CD4-positive, alpha-beta memory T cell (primary cell): ENCODE data around the gene C9orf153. TPM values are rescaled to one million over a fixed set of nuclear protein-coding genes. Genes with fewer than 3 reads are reported as not detected.

ENCODE experiments used
- CTCF ChIA-PET: fragments of 350-600 bp; sonication (Branson Sonifier 250); formaldehyde crosslinking; loops from one replicate; lab custom pipeline; 2021; ENCODE audit warnings: inconsistent platforms; ENCODE audit not compliant: partially characterized antibody; lab: Charles Lee
- POLR2A ChIA-PET: fragments of 350-600 bp; sonication (Branson Sonifier 250); formaldehyde crosslinking; loops from one replicate; lab custom pipeline; 2021; ENCODE audit not compliant: partially characterized antibody; lab: Charles Lee
- DNase-seq, 5 donors: peaks; one replicate each; pipeline versions ENCODE4 v3.0.0 to v3.0.0-alpha.2; 2020 to 2022; ENCODE audit warnings: mixed read lengths in 1 of 5
- H3K27ac ChIP-seq: one replicate; pipeline ENCODE4 v1.7.0; 2013; ENCODE audit warnings: low read depth, low read length
- H3K27me3 ChIP-seq: 2 replicates; pipeline ENCODE4 v1.7.0; 2013; ENCODE audit warnings: mild to moderate bottlenecking, low read length, moderate library complexity; ENCODE audit not compliant: insufficient read depth
- H3K36me3 ChIP-seq: 2 replicates; pipeline ENCODE4 v1.7.0; 2013; ENCODE audit warnings: mild to moderate bottlenecking, low read length, moderate library complexity; ENCODE audit not compliant: insufficient read depth
- H3K4me1 ChIP-seq: 2 replicates; pipeline ENCODE4 v1.7.0; 2013; ENCODE audit warnings: mild to moderate bottlenecking, low read length, moderate library complexity; ENCODE audit not compliant: insufficient read depth
- H3K4me3 ChIP-seq, 2 donors: one replicate each; pipeline ENCODE4 v1.7.0; 2013; ENCODE audit warnings: low read length in 2 of 2, mild to moderate bottlenecking in 1 of 2
- H3K9me3 ChIP-seq, 2 donors: one replicate each; pipeline ENCODE4 v1.7.0; 2013; ENCODE audit warnings: low read length in 2 of 2, control low read depth in 1 of 2; ENCODE audit not compliant: control insufficient read depth in 1 of 2
- H3K27ac Mint-ChIP-seq, 7 donors: one replicate each; pipeline ENCODE4 v1.8.0; 2020 to 2021; ENCODE audit warnings: mixed read lengths in 7 of 7, mild to moderate bottlenecking in 6 of 7, inconsistent platforms in 3 of 7, moderate library complexity in 3 of 7
- H3K27me3 Mint-ChIP-seq, 2 donors: one replicate each; pipeline ENCODE4 v1.8.0; 2020 to 2021; ENCODE audit warnings: mixed read lengths in 2 of 2
- H3K36me3 Mint-ChIP-seq, 2 donors: one replicate each; pipeline ENCODE4 v1.8.0; 2020 to 2021; ENCODE audit warnings: mixed read lengths in 2 of 2, inconsistent platforms in 1 of 2, mild to moderate bottlenecking in 1 of 2
- H3K4me1 Mint-ChIP-seq, 4 donors: one replicate each; pipeline ENCODE4 v1.8.0; 2020 to 2021; ENCODE audit warnings: mixed read lengths in 4 of 4, mild to moderate bottlenecking in 1 of 4
- H3K4me3 Mint-ChIP-seq, 8 donors: one replicate each; pipeline ENCODE4 v1.8.0; 2020 to 2021; ENCODE audit warnings: mixed read lengths in 8 of 8, mild to moderate bottlenecking in 7 of 8, moderate library complexity in 6 of 8, inconsistent platforms in 3 of 8
- H3K9me3 Mint-ChIP-seq, 8 donors: one replicate each; pipeline ENCODE4 v1.8.0; 2020 to 2021; ENCODE audit warnings: mixed read lengths in 8 of 8, mild to moderate bottlenecking in 5 of 8, inconsistent platforms in 3 of 8, moderate library complexity in 1 of 8
- intact Hi-C: fragments of 100-400 bp; cut with micrococcal nuclease; formaldehyde crosslinking; loops from one replicate; pipeline ENCODE4 v1.15.1; 2023
- polyA plus RNA-seq, 2 donors: library from polyadenylated mRNA; unstranded; fragments of 300-500 nt; fragmentation: Illumina TruSeq; gene quantifications; one replicate each; pipeline ENCODE4 v1.2.3, GENCODE V29; 2021
- total RNA-seq, 2 experiments: library from RNA; stranded (reverse); gene quantifications; one replicate each; pipeline ENCODE4 v1.2.3, GENCODE V29; 2021

Gene C9orf153
- total and polyA plus RNA-seq, 4 experiments from 2014 or later = 0.55 to 0.87 TPM; not detected in 2

DNA sequence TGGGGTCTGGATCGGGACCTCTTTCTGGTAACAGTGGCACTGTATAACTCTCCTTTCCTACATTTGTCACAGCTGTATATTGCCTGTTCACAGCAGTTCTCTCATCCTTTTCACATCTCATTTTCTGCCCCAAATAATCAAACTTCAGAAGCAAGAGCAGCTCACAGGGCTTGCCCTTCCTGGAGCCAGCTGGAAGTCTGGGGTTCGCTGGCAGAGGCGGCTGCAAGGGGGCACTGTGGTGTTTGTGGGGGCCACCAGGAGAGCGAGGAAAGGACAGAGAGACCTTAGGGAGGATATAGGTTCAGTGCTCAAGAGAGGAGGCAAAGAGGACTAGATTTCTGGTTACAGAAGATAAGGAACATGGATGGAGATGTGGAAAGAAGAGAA lies 75.3 kb downstream of the C9orf153 start:
- H3K27me3 Mint-ChIP-seq = peaks cover 6 to 7% of the 10 kb centered on the region in 2 donors
- Histone ChIP-seq H3K4me3 (no peak overlapping the region), H3K9me3 (no peaks in the 10 kb centered on the region), H3K27ac (no peak overlapping the region), H3K4me1 (no peaks in the 10 kb centered on the region), H3K27me3 (no peaks in the 10 kb centered on the region), H3K36me3 (no peaks in the 10 kb centered on the region)
- no peaks in the 10 kb centered on the region for H3K36me3 Mint-ChIP-seq
- peaks cover 0 to 12% (median 5%) of the 10 kb centered on the region in 8 donors for H3K9me3 Mint-ChIP-seq
- DNase-seq = no peak
- POLR2A ChIA-PET = no interaction called here
- no peaks in the 10 kb centered on the region for H3K4me1 Mint-ChIP-seq
- intact Hi-C loops = no loop called here
- no peak overlapping the region for H3K4me3 Mint-ChIP-seq
- no peak overlapping the region for H3K27ac Mint-ChIP-seq
- CTCF ChIA-PET = no interaction called here

DNA sequence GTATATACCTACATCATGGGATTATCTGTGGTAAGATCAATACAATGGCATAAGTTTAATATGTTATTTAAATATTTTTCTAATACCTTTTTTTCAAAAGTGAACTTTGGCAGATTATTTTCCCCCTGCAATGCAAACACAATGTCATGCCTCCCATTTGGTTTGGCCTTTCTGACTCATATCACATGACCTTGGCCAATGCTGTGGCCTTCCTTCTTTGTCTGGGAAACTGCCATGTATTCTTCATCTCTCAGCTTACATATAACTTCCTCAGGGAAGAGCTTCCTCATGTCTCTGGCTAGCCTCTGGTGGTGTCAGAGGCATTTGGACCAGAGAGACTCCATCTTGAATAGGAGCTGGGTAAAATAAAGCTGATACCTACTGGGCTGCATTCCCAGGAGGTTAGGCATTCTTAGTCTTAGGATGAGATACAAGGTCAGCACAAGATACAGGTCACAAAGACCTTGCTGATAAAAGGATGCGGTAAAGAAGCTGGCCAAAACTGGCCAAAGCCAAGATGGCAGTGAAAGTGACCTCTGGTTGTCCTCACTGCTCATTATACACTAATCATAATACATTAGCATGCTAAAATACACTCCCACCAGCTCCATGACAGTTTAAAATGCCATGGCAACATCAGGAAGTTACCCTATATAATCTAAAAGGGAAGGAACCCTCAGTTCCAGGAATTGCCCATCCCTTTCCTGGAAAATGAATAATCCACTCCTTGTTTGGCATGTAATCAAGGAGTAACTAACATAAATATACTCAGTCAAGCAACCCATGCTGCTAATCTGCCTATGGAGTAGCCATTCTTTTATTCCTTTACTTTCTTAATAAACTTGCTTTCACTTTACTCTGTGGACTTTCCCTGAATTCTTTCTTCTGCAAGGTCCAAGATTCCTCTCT lies 76.0 kb downstream of the C9orf153 start:
- Mint-ChIP-seq H3K4me1 (no peaks in the 10 kb centered on the region), H3K27me3 (peaks cover 6 to 7% of the 10 kb centered on the region in 2 donors), H3K4me3 (no peak overlapping the region), H3K36me3 (no peaks in the 10 kb centered on the region), H3K9me3 (peaks cover 0 to 11% (median 5%) of the 10 kb centered on the region in 8 donors), H3K27ac (no peak overlapping the region)
- Histone ChIP-seq H3K9me3 (no peaks in the 10 kb centered on the region), H3K27me3 (no peaks in the 10 kb centered on the region), H3K4me3 (no peak overlapping the region), H3K4me1 (no peaks in the 10 kb centered on the region), H3K27ac (no peak overlapping the region), H3K36me3 (no peaks in the 10 kb centered on the region)
- POLR2A ChIA-PET = no interaction called here
- intact Hi-C loops = no loop called here
- CTCF ChIA-PET = no interaction called here
- DNase-seq = no peak

DNA sequence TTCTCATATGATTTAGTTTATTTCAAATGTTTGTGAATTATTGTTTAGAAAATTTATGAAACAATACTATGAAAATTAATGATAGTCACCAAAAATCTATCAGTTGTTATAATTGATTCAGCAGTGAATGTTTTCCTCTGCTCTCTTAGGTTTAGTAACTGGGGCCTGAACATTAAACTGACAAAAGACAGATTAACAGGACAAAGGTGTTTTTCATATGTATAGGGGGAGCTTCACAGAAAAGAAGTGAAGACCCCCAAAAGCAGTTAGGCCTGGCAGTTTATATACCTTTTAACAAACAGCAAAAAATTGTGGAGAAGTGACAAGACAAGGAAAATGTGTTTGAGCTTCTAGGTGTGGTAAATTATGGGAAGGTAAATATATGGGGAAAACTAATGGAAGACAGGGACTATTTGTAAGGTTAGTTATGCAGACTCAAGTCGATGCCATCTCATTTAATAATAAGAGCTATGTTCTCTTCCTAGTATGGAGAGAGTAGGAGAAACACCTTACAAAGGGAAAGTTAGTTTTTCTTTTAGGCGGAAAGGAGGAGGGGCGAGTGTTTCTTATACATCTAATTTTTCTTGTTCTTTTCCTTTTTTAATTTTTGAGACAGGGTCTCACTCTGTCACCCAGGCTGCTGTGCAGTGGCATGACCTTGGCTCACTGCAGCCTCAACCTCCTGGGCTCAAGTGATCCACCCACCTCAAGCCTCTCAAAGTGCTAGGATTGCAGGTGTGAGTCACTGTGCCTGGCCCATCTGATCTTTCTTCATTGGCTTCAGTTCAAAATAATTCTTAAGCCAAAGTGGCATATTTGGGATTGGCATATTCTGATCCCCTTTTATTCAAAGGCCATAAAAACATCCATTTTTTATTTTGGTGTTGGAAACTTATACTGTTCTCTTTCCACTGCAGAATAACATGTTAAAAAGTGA lies 77.8 kb downstream of the C9orf153 start:
- intact Hi-C loops = no loop called here
- Mint-ChIP-seq H3K27ac (no peak overlapping the region), H3K36me3 (no peaks in the 10 kb centered on the region), H3K9me3 (peaks cover 0 to 3% (median 0%) of the 10 kb centered on the region in 8 donors), H3K27me3 (peaks cover 4 to 6% of the 10 kb centered on the region in 2 donors), H3K4me3 (no peak overlapping the region), H3K4me1 (no peaks in the 10 kb centered on the region)
- Histone ChIP-seq H3K36me3 (no peaks in the 10 kb centered on the region), H3K4me3 (no peak overlapping the region), H3K4me1 (no peaks in the 10 kb centered on the region), H3K9me3 (no peaks in the 10 kb centered on the region), H3K27ac (no peak overlapping the region), H3K27me3 (no peaks in the 10 kb centered on the region)
- POLR2A ChIA-PET = no interaction called here
- no peak for DNase-seq
- CTCF ChIA-PET = interaction anchor here (1.2 kb wide), 1 partner anchor 20 kb away, joined by 3 read pairs; no protein-coding TSS in a partner anchor

DNA sequence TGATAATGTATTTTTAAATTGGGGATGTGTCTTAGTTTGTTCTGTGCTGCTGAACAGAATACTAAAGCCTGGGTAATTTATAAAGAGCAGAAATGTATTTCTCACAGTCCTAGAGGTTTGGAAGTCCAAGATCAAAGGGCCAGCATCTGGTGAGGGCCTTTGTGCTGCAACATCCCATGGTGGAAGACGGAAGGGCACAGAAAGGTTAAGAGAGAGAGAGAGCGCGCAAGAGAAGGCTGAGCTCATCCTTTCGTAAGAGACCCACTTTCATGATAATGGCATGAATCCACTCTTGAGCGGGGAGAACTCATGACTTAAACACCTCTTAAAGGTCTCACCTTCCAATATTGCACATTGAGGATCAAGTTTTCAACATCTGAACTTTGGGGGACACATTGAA lies 81.0 kb downstream of the C9orf153 start:
- Mint-ChIP-seq H3K36me3 (no peaks in the 10 kb centered on the region), H3K4me1 (peaks cover 0 to 1% (median 0%) of the 10 kb centered on the region in 4 donors), H3K27ac (no peak overlapping the region), H3K9me3 (peaks cover 0 to 2% (median 0%) of the 10 kb centered on the region in 8 donors), H3K27me3 (peaks cover 2 to 4% of the 10 kb centered on the region in 2 donors), H3K4me3 (no peak overlapping the region)
- Histone ChIP-seq H3K27me3 (no peaks in the 10 kb centered on the region), H3K36me3 (no peaks in the 10 kb centered on the region), H3K4me1 (no peaks in the 10 kb centered on the region), H3K4me3 (no peak overlapping the region), H3K27ac (no peak overlapping the region), H3K9me3 (no peaks in the 10 kb centered on the region)
- ChIA-PET POLR2A (no interaction called here), CTCF (no interaction called here)
- intact Hi-C loops = no loop called here
- DNase-seq = no peak

DNA sequence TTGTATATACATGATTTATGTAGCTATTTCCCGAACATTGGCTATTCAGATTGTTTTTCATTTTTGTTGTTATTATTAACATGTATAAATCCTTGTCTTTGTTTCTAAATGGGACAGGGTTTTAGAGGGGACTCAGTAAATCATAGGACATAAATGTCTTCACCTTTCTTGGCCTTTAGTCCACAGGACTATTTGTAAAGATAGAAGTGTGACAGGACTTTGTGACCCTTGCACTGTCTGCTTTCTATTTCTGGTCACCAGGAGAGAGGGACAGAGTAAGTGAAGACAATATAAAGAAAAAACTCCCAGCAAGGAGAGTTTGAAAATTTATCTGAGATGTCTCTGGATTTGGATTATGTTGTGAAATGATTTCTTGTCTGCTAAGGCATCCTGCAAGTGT lies 81.5 kb downstream of the C9orf153 start:
- Mint-ChIP-seq H3K9me3 (peaks cover 0 to 2% (median 0%) of the 10 kb centered on the region in 8 donors), H3K4me3 (no peak overlapping the region), H3K36me3 (no peaks in the 10 kb centered on the region), H3K27ac (no peak overlapping the region), H3K4me1 (peaks cover 0 to 1% (median 0%) of the 10 kb centered on the region in 4 donors), H3K27me3 (peaks cover 2 to 4% of the 10 kb centered on the region in 2 donors)
- no peaks in the 10 kb centered on the region for H3K36me3 ChIP-seq
- H3K9me3 ChIP-seq = no peaks in the 10 kb centered on the region
- H3K27me3 ChIP-seq = no peaks in the 10 kb centered on the region
- no peaks in the 10 kb centered on the region for H3K4me1 ChIP-seq
- no peak for DNase-seq
- ChIA-PET CTCF (no interaction called here), POLR2A (no interaction called here)
- intact Hi-C loops = no loop called here
- no peak overlapping the region for H3K4me3 ChIP-seq
- no peak overlapping the region for H3K27ac ChIP-seq

DNA sequence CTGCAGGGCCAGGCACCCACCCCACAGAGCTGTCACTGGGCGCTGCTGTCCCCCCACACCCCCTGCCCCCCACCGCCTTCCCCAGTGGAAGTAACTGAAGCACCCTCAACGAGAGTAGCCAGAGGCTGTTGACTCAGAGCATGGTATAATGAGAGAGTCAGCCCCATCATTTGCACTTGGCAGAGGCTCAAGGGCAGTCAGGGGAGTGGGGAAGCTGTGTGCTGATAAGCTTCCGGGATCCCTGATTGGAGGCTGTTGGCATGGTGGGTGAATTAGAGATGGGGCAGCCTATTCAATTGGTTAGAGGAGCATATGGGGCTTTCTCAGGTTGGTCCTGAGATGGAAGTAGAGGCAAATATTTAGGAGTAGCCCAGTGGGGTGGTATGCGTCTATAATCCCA lies 83.0 kb downstream of the C9orf153 start:
- no peaks in the 10 kb centered on the region for H3K36me3 Mint-ChIP-seq
- H3K27ac Mint-ChIP-seq = no peak overlapping the region
- peaks cover 2 to 7% of the 10 kb centered on the region in 2 donors for H3K27me3 Mint-ChIP-seq
- Histone ChIP-seq H3K27ac (no peak overlapping the region), H3K36me3 (no peaks in the 10 kb centered on the region), H3K27me3 (no peaks in the 10 kb centered on the region), H3K4me3 (no peak overlapping the region), H3K4me1 (no peaks in the 10 kb centered on the region), H3K9me3 (no peaks in the 10 kb centered on the region)
- no peak overlapping the region for H3K4me3 Mint-ChIP-seq
- POLR2A ChIA-PET = no interaction called here
- H3K4me1 Mint-ChIP-seq = peaks cover 0 to 1% (median 0%) of the 10 kb centered on the region in 4 donors
- CTCF ChIA-PET = no interaction called here
- intact Hi-C loops = no loop called here
- no peak for DNase-seq
- H3K9me3 Mint-ChIP-seq = peaks cover 0 to 2% (median 0%) of the 10 kb centered on the region in 8 donors
